ENCODE data around the gene USP7. TPM values are rescaled to one million over a fixed set of nuclear protein-coding genes. Genes with fewer than 3 reads are reported as not detected.
A peak's percentile ranks its signal among the peaks of the same experiment; 100 is the strongest.

USP7 gene
- total RNA-seq, 4 donors from 2014 or later, result 57.9 to 93.6 (median 85.5) TPM

DNA sequence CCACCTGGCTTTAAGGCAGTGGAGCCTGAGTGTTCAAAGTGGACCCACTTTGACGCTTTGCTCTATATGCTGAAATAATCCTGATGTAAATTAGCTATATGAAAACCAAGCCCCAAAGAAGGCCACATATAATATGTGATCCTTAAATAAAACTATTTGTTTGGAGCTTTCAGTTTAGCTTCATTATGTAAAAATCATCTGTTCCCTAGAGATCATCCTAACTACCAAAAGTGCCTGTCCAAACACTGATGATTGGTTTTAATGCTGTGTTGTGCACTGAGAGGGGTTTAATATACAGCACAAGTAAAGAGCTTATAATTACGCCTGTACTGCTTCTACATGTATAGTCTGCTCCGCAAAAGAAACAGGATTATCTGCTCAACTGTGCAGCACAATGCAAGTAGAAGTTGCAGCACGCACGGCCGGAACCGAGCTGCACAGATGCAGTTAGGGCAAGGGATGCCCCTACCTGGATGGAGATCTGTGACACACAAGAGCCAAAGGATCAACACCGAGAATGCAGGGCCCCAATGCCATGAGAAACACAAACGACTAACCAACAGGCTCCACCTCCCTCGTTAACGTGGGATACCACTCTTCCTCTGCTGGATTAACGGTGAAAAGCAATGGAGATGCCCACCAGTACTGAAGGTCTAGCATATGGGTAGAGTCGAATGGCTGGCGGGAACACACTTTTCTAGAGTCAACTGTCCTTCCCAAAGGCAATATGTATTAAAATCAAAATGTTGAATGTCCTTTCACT, 20.5 kb downstream of the USP7 start:
- no peaks in the 10 kb centered on the region for H3K36me3 ChIP-seq
- no peak overlapping the region for H3K27ac ChIP-seq
- TF ChIP-seq POLR2A (IDR thresholded peaks at IDR 0.05), result no peak
- TF ChIP-seq, protein P1, sequence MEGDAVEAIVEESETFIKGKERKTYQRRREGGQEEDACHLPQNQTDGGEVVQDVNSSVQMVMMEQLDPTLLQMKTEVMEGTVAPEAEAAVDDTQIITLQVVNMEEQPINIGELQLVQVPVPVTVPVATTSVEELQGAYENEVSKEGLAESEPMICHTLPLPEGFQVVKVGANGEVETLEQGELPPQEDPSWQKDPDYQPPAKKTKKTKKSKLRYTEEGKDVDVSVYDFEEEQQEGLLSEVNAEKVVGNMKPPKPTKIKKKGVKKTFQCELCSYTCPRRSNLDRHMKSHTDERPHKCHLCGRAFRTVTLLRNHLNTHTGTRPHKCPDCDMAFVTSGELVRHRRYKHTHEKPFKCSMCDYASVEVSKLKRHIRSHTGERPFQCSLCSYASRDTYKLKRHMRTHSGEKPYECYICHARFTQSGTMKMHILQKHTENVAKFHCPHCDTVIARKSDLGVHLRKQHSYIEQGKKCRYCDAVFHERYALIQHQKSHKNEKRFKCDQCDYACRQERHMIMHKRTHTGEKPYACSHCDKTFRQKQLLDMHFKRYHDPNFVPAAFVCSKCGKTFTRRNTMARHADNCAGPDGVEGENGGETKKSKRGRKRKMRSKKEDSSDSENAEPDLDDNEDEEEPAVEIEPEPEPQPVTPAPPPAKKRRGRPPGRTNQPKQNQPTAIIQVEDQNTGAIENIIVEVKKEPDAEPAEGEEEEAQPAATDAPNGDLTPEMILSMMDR (IDR thresholded peaks at IDR 0.05), result no peak
- intact Hi-C loops (cut with DNase I), result no loop called here
- H3K4me1 ChIP-seq, result peaks cover 21 to 56% of the 10 kb centered on the region in 2 donors
- DNase-seq, result no peak
- 71 to 73% methylated on average over 14 of the region's 14 CpGs for WGBS, 2 donors
- no peaks in the 10 kb centered on the region for H3K27me3 ChIP-seq
- no peak overlapping the region for H3K4me3 ChIP-seq (replicated peaks in 1 of 3)
- H3K9me3 ChIP-seq, result no peaks in the 10 kb centered on the region

DNA sequence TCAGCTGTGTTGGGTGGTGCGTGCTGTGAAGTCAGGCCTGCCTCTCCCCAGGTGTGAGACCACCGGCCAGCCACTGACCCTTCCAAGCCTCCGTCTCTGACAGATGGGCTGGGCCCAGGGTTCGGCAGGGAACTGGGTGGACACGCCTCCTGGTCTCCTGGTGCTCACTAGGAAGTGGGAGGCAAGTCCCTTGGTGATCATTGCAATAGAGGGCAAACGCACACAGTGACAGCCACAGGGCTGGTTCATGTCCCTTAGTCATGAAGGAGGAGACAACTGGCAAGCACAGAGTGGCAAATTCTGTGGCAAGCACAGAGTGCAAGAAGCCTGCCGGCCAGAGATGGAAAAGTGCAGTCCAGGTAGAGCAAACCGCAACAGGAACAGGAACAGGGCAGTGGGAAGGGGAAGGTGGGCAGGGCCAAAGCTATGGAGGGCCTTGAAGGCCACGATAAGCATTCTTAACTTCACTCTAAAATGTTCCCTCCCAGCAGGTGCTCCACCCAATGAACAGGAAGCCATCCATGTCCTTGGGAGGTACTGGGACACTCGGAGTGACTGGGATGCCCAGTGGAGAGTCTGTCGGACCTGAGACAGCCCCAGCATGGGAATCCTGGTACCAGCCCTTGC, 21.9 kb downstream of the USP7 start:
- no peak for DNase-seq
- Histone ChIP-seq H3K27ac (no peak overlapping the region), H3K9me3 (no peaks in the 10 kb centered on the region), H3K36me3 (no peaks in the 10 kb centered on the region), H3K27me3 (no peaks in the 10 kb centered on the region), H3K4me1 (peaks cover 19 to 58% of the 10 kb centered on the region in 2 donors), H3K4me3 (replicated peaks in 1 of 3) (no peak overlapping the region)
- TF ChIP-seq POLR2A (IDR thresholded peaks at IDR 0.05), result no peak
- TF ChIP-seq, protein P1 (IDR thresholded peaks at IDR 0.05), result no peak
- 61 to 80% methylated on average over 3 to 11 of the region's 11 CpGs for WGBS, 2 donors
- intact Hi-C loops (cut with DNase I), result no loop called here

DNA sequence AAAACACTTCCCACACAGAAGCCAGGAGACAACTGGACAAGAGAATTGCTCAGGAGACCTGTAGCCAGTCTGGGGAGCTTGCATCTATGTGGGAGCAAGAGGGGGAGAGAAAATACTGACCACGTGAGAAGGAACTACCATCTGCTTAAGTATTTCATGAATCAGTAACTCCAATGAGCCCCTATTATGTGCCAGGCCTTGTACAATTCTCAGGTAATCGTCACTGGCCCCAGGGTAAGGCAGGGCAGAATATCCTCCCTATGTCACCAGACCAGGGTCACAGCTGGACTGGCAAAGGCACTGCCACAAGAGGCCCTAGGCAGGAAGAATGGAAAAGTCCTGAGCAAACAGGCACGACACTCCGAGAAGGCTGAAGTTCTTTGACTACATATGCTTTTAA, 25.9 kb downstream of the USP7 start:
- DNase-seq, result no peak
- intact Hi-C loops (cut with DNase I), result no loop called here
- Histone ChIP-seq H3K27ac (no peak overlapping the region), H3K27me3 (no peaks in the 10 kb centered on the region), H3K4me3 (replicated peaks in 1 of 3) (no peak overlapping the region), H3K36me3 (no peaks in the 10 kb centered on the region), H3K9me3 (no peaks in the 10 kb centered on the region), H3K4me1 (peaks cover 8 to 34% of the 10 kb centered on the region in 2 donors)
- WGBS, 2 donors, result 46 to 52% methylated on average over 4 of the region's 4 CpGs
- TF ChIP-seq, protein P1 (IDR thresholded peaks at IDR 0.05), result no peak
- TF ChIP-seq POLR2A (IDR thresholded peaks at IDR 0.05), result no peak

DNA sequence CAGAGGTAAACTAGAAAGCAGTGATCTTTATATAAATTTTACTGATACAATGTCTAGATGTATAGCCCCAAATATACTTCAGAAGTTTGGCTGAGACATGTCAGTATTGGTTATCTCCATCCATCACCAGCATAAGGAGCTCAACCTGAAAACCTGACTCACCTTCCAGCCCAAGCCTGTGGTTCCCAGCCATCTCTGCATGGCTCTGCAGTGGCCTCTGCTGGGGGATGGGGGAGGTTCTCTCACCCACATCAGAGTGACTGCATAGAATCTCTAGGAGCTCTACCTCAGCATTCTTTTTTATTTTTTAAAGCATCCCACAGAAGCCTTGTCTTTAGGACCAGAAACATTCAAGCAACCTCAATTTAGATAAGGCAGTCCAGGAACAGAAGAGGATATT, 27.3 kb downstream of the USP7 start:
- Histone ChIP-seq H3K4me3 (replicated peaks in 1 of 3) (no peak overlapping the region), H3K27me3 (no peaks in the 10 kb centered on the region), H3K9me3 (no peaks in the 10 kb centered on the region), H3K4me1 (peaks cover 6 to 23% of the 10 kb centered on the region in 2 donors), H3K27ac (no peak overlapping the region), H3K36me3 (no peaks in the 10 kb centered on the region)
- intact Hi-C loops (cut with DNase I), result no loop called here
- no peak for TF ChIP-seq POLR2A (IDR thresholded peaks at IDR 0.05)
- TF ChIP-seq, protein P1 (IDR thresholded peaks at IDR 0.05), result peak in 1 of 6 experiments; percentile 38
- DNase-seq, result peak; percentile 31 to 37

DNA sequence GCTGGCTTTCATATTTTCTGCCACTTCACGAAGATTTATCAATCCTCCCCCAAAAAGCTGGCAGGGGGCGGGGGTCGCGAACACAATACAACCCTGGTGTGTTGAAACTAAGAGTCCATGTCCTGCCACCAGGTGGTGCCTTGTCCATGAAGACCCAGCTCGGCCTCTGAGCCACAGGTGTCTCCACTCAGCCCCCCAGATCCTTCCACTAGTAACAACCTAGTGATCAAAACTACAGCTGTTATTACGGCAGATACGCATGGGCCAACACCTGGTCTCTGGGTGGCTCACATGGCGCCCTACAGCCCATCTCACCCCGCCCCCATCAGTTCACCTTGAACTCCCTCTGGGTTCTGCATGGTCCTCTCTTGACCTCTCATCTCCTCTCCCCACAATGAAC, 27.7 kb downstream of the USP7 start:
- H3K4me1 ChIP-seq, result peaks cover 6 to 23% of the 10 kb centered on the region in 2 donors
- no peak for TF ChIP-seq POLR2A (IDR thresholded peaks at IDR 0.05)
- TF ChIP-seq, protein P1 (IDR thresholded peaks at IDR 0.05), result no peak
- no peak overlapping the region for H3K27ac ChIP-seq
- DNase-seq, result no peak
- H3K4me3 ChIP-seq (replicated peaks in 1 of 3), result no peak overlapping the region
- intact Hi-C loops (cut with DNase I), result no loop called here
- 83 to 87% methylated on average over 9 of the region's 9 CpGs for WGBS, 2 donors
- H3K36me3 ChIP-seq, result no peaks in the 10 kb centered on the region
- H3K9me3 ChIP-seq, result no peaks in the 10 kb centered on the region
- H3K27me3 ChIP-seq, result no peaks in the 10 kb centered on the region
